ENCODE data around the gene ATG5. TPM values are rescaled to one million over a fixed set of nuclear protein-coding genes. Genes with fewer than 3 reads are reported as not detected.

Gene ATG5
- total RNA-seq, 4 donors from 2014 or later, result 26.1 to 43.3 (median 30.6) TPM

GRCh38 chr6:106300020-106300780 is 25.4 kb downstream of the ATG5 start:
- 86 to 92% methylated on average over 4 of the region's 4 CpGs for WGBS, 2 donors (ENCODE audit: low coverage in 1 of 2)
- H3K9me3 ChIP-seq, result no peaks in the 10 kb centered on the region
- H3K27ac ChIP-seq, result no peak overlapping the region
- no peak for TF ChIP-seq EP300 (IDR thresholded peaks at IDR 0.05)
- no peak for TF ChIP-seq POLR2AphosphoS5 (IDR thresholded peaks at IDR 0.05)
- no peak for TF ChIP-seq POLR2A (IDR thresholded peaks at IDR 0.05)
- no peak for TF ChIP-seq CTCF (IDR thresholded peaks at IDR 0.05)
- H3K27me3 ChIP-seq, result no peaks in the 10 kb centered on the region
- H3K36me3 ChIP-seq, result no peaks in the 10 kb centered on the region
- H3K4me3 ChIP-seq, result no peak overlapping the region
- no peaks in the 10 kb centered on the region for H3K4me1 ChIP-seq
- ATAC-seq, result no peak

DNA sequence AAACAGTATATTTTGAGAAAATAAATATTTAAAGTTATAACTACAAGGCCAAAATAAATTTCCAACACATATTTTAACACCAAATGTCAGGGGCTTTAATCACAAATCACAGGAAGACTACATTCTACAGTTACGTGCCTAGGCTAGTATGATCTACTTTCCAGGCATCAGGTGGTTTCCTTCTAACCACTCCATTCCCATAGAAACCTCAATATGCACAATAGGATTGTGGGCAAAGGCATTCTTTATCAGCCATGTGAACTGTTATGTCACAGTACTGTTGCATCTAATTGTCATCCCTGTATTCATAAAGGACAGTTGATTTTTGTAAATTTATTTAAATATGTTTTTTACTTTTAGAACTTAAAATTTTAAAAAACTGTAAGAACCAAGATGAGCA is 32.4 kb downstream of the ATG5 start:
- Histone ChIP-seq H3K27ac (no peak overlapping the region), H3K4me3 (no peak overlapping the region), H3K4me1 (no peaks in the 10 kb centered on the region), H3K36me3 (peaks cover 0 to 21% of the 10 kb centered on the region in 2 donors), H3K9me3 (no peaks in the 10 kb centered on the region), H3K27me3 (no peaks in the 10 kb centered on the region)
- no peak for ATAC-seq
- TF ChIP-seq POLR2A (IDR thresholded peaks at IDR 0.05) (no peak), CTCF (IDR thresholded peaks at IDR 0.05) (no peak), POLR2AphosphoS5 (IDR thresholded peaks at IDR 0.05) (no peak), EP300 (IDR thresholded peaks at IDR 0.05) (no peak)
- WGBS, 2 donors (ENCODE audit: low coverage in 1 of 2), result 83 to 100% methylated on average over 1 of the region's 1 CpG

GRCh38 chr6:106290954-106291353 is 34.6 kb downstream of the ATG5 start:
- 95 to 100% methylated on average over 1 of the region's 1 CpG for WGBS, 2 donors (ENCODE audit: low coverage in 1 of 2)
- peaks cover 0 to 8% (median 0%) of the 10 kb centered on the region in 3 donors for H3K4me1 ChIP-seq
- no peak overlapping the region for H3K27ac ChIP-seq
- TF ChIP-seq POLR2A (IDR thresholded peaks at IDR 0.05), result no peak
- no peak for TF ChIP-seq EP300 (IDR thresholded peaks at IDR 0.05)
- no peak for TF ChIP-seq POLR2AphosphoS5 (IDR thresholded peaks at IDR 0.05)
- no peak for TF ChIP-seq CTCF (IDR thresholded peaks at IDR 0.05)
- H3K36me3 ChIP-seq, result peaks cover 0 to 21% of the 10 kb centered on the region in 2 donors
- H3K9me3 ChIP-seq, result no peaks in the 10 kb centered on the region
- no peaks in the 10 kb centered on the region for H3K27me3 ChIP-seq
- H3K4me3 ChIP-seq, result no peak overlapping the region
- no peak for ATAC-seq

DNA sequence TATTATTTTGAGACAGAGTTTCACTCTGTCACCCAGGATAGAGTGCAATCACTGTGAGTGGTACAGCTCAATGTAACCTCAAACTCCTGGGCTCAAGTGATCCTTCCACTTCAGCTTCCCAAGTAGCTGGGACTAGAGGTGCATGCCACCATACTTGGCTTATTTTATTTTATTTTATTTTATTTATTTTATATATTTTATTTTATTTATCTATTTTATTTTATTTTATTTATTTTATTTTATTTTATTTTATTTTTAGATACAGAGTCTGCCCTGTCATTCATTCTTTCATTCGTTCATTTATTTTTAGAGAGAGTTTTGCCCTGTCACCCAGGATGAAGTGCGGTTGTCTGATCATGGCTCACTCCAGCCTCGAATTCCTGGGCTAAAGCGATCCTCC is 35.5 kb downstream of the ATG5 start:
- no peak overlapping the region for H3K27ac ChIP-seq
- no peaks in the 10 kb centered on the region for H3K27me3 ChIP-seq
- WGBS, 2 donors (ENCODE audit: low coverage in 1 of 2), result 100% methylated on average over 1 to 3 of the region's 4 CpGs
- H3K9me3 ChIP-seq, result no peaks in the 10 kb centered on the region
- no peak for TF ChIP-seq POLR2AphosphoS5 (IDR thresholded peaks at IDR 0.05)
- TF ChIP-seq CTCF (IDR thresholded peaks at IDR 0.05), result no peak
- no peak for TF ChIP-seq POLR2A (IDR thresholded peaks at IDR 0.05)
- TF ChIP-seq EP300 (IDR thresholded peaks at IDR 0.05), result no peak
- H3K4me3 ChIP-seq, result no peak overlapping the region
- no peak for ATAC-seq
- peaks cover 0 to 21% of the 10 kb centered on the region in 2 donors for H3K36me3 ChIP-seq
- H3K4me1 ChIP-seq, result peaks cover 0 to 8% (median 0%) of the 10 kb centered on the region in 3 donors

DNA sequence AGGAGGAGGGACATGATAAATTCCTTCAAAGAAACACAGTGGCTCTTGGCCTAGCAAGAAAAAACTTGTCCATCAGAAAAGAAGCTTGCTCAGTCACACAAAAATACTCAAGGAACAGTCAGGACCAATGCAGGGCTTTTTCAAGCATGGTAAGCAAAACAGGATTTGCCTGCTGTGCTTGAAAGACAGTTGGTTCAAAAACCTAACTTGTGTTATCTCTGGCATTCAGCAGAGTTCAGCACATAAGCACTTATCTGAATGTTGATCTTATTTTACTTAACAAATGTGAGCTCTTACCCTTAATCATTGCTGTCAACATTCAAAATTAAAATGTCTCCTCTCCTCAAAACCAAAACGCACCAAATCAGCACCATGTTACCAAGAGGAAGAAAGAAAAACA is 38.3 kb downstream of the ATG5 start:
- no peaks in the 10 kb centered on the region for H3K27me3 ChIP-seq
- 90% methylated on average over 1 of the region's 1 CpG for WGBS, 2 donors (ENCODE audit: low coverage in 1 of 2)
- no peak for ATAC-seq
- H3K36me3 ChIP-seq, result peaks cover 0 to 15% of the 10 kb centered on the region in 2 donors
- no peaks in the 10 kb centered on the region for H3K9me3 ChIP-seq
- no peak overlapping the region for H3K4me3 ChIP-seq
- peaks cover 0 to 8% (median 0%) of the 10 kb centered on the region in 3 donors for H3K4me1 ChIP-seq
- H3K27ac ChIP-seq, result no peak overlapping the region
- TF ChIP-seq POLR2AphosphoS5 (IDR thresholded peaks at IDR 0.05) (no peak), CTCF (IDR thresholded peaks at IDR 0.05) (no peak), EP300 (IDR thresholded peaks at IDR 0.05) (no peak), POLR2A (IDR thresholded peaks at IDR 0.05) (no peak)
